Small intestine (tissue), 7 donors: ENCODE data around the gene EVA1A. TPM values are rescaled to one million over a fixed set of nuclear protein-coding genes. Genes with fewer than 3 reads are reported as not detected.

Experiments
- DNase-seq, 2 donors: peaks; one replicate each; pipeline versions ENCODE4 v3.0.0 to v3.0.0-alpha.2; 2013
- FAIRE-seq: peaks from 2 replicates; lab custom pipeline; 2012; peaks lifted over from hg19 to GRCh38; lab: Jason Lieb, UNC
- H3K27ac ChIP-seq, 3 donors: one replicate each; pipeline ENCODE4 v1.5.1; 2013; ENCODE audit warnings: low read length in 2 of 3, mild to moderate bottlenecking in 2 of 3, control low read depth in 1 of 3, inconsistent platforms in 1 of 3, low read depth in 1 of 3, moderate library complexity in 1 of 3
- H3K27me3 ChIP-seq, 3 donors: one replicate each; pipeline ENCODE4 v1.6.1; 2013; ENCODE audit warnings: low read length in 3 of 3, inconsistent platforms in 1 of 3; ENCODE audit not compliant: control insufficient read depth in 3 of 3, insufficient read depth in 3 of 3
- H3K36me3 ChIP-seq, 3 donors: one replicate each; pipeline ENCODE4 v1.6.1; 2013; ENCODE audit warnings: low read length in 3 of 3, inconsistent platforms in 1 of 3, low read depth in 1 of 3, mild to moderate bottlenecking in 1 of 3, moderate library complexity in 1 of 3; ENCODE audit not compliant: control insufficient read depth in 3 of 3, insufficient read depth in 2 of 3
- H3K4me1 ChIP-seq, 3 donors: one replicate each; pipeline ENCODE4 v1.6.1; 2013; ENCODE audit warnings: low read length in 2 of 3, inconsistent platforms in 1 of 3, low read depth in 1 of 3, mild to moderate bottlenecking in 1 of 3, moderate library complexity in 1 of 3; ENCODE audit not compliant: control insufficient read depth in 3 of 3, insufficient read depth in 2 of 3
- H3K4me3 ChIP-seq, 3 donors: one replicate each; pipeline ENCODE4 v1.5.1; 2013; ENCODE audit warnings: low read length in 3 of 3, control low read depth in 1 of 3, inconsistent platforms in 1 of 3, low read depth in 1 of 3, mild to moderate bottlenecking in 1 of 3, moderate library complexity in 1 of 3
- H3K9me3 ChIP-seq, 2 donors: one replicate each; pipeline ENCODE4 v1.6.1; 2013; ENCODE audit warnings: low read depth in 1 of 2, low read length in 1 of 2; ENCODE audit not compliant: control insufficient read depth in 2 of 2, insufficient read depth in 1 of 2
- WGBS, 3 donors: extraction: QIAGEN DNeasy Blood & Tissue Kit; methylation state at CpG; one replicate each; pipeline ENCODE4 v1.1.7; 2013; 5-methylcytosine and 5-hydroxymethylcytosine counted together
- polyA plus RNA-seq, 4 donors: library from polyadenylated mRNA; stranded (reverse) in 3 of 4; unstranded in 1 of 4; fragments of 200-250 nt in 3 of 4; fragments of 120-200 nt in 1 of 4; gene quantifications; one replicate each; pipeline versions ENCODE4 v1.2.1 to v1.2.3, GENCODE V29; 2013
- donor health status: healthy with polysubstance abuse.
- donor health status: control.
- donor health status: control.
- donor health status: Bipolar disorder and iron deficiency.
- donor health status: healthy.

Gene EVA1A
- polyA plus RNA-seq, 4 donors: 0.45 to 13.2 (median 5.0) TPM

DNA sequence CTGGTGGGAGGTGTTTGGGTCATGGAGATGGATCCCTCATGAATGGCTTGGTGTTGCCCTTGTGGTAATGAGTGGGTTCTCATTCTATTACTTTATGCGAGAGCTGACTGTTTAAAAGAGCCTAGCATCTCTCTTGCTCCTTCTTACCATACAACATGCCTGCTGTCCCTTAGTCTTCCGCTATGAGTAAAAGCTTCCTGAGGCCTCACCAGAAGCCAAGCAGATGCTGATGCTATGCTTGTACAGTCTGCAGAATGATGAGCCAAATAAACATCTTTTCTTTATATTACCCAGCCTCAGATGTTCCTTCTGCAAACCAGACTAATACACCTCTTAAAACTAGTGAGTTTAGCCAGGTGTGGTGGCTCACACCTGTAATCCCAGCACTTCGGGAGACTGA, 23.1 kb downstream of the EVA1A start:
- Histone ChIP-seq H3K27ac (no peak overlapping the region), H3K27me3 (peaks cover 0 to 3% (median 0%) of the 10 kb centered on the region in 3 donors), H3K9me3 (peaks cover 0 to 5% of the 10 kb centered on the region in 2 donors), H3K4me3 (no peak overlapping the region), H3K36me3 (peaks cover 0 to 3% (median 0%) of the 10 kb centered on the region in 3 donors), H3K4me1 (no peaks in the 10 kb centered on the region)
- WGBS, 3 donors: 93 to 99% (median 95%) methylated on average over 3 of the region's 3 CpGs
- FAIRE-seq (no peak), DNase-seq (no peak)

DNA sequence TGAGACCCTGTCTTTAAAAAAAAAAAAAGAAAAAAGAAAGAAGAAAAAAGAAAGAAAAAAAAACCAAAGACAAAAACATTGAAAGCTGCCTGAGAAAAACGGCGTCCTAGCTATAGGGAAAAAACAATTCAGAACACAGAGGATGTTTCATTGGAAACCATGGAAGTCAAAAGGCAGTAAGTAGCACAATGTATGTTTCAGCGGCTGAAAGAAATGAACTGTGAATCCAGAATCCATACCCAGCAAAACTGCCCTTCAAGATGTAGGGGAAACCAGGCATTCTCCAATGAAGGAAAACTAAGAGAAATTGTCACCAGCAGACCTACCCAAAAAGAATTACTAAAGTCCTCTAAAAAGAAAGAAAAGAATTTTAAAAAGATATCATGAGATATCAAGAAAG, 27.6 kb downstream of the EVA1A start:
- H3K27ac ChIP-seq: no peak overlapping the region
- peaks cover 0 to 3% (median 0%) of the 10 kb centered on the region in 3 donors for H3K27me3 ChIP-seq
- no peaks in the 10 kb centered on the region for H3K4me1 ChIP-seq
- no peak overlapping the region for H3K4me3 ChIP-seq
- 92 to 99% (median 95%) methylated on average over 3 of the region's 3 CpGs for WGBS, 3 donors
- H3K36me3 ChIP-seq: peaks cover 0 to 3% (median 0%) of the 10 kb centered on the region in 3 donors
- FAIRE-seq: no peak
- peaks cover 0 to 2% of the 10 kb centered on the region in 2 donors for H3K9me3 ChIP-seq
- DNase-seq: no peak

DNA sequence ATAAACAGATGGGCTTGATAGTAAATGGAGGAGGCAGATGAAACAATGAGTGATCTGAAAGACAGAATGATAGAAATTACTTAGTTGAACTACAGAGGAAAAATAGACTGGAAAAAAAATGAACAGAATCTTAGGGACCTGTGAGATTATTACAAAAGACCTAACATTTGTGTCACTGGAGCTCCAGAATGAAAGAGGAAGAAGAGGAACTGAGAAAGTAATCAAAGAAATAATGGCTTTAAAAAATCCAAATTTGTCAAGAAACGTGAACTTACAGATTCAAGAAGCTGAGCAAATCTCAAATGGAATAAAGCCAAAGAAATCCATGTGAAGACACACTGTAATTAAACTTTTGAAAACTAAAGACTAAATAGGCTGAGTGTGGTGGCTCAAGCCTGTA, 28.3 kb downstream of the EVA1A start:
- H3K27me3 ChIP-seq: peaks cover 0 to under 1% (median 0%) of the 10 kb centered on the region in 3 donors
- H3K36me3 ChIP-seq: peaks cover 0 to under 1% (median 0%) of the 10 kb centered on the region in 3 donors
- peaks cover 0 to 1% of the 10 kb centered on the region in 2 donors for H3K9me3 ChIP-seq
- no peak overlapping the region for H3K27ac ChIP-seq
- 57 to 77% (median 66%) methylated on average over 1 of the region's 1 CpG for WGBS, 3 donors
- DNase-seq (no peak), FAIRE-seq (no peak)
- no peak overlapping the region for H3K4me3 ChIP-seq
- no peaks in the 10 kb centered on the region for H3K4me1 ChIP-seq

DNA sequence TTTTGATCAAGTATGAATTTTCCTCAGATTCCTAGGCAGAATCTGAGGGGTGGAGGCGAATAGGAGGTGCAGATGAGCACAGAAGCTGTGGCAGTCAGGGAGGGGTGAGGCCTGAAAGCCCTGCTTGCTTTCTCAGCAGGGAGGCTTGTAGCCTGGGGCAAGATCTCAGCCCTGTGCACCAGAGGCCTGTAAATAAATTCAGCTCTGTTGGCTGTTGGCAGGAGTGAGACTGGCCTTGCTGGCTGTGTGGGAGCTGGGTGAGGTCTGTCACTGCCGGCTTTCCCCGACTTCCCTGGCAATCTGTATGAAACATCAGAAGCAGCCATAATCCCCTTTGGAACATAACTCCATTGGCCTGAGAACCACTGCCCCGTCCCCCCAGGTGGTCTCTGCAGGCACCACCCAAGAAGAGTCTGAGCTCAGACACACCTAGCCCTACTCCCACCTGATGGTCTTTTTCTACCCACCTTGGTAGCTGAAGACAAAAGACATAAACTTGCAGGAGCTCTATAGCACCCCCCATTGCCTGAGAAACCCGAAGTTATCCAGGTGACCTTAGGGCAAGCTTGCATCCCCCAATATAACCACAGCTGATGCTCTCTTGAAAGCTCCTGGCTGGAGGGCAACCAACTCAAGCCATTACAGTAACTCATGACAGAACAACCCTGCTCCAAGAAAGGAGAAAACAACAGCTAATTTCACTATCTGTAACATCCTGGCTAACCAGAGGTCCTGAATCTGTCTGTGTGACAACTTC, 32.3 kb downstream of the EVA1A start:
- 79 to 99% (median 85%) methylated on average over 5 of the region's 5 CpGs for WGBS, 3 donors
- Histone ChIP-seq H3K27me3 (no peaks in the 10 kb centered on the region), H3K4me3 (no peak overlapping the region), H3K27ac (no peak overlapping the region), H3K36me3 (no peaks in the 10 kb centered on the region), H3K4me1 (peaks cover 0 to 3% (median 0%) of the 10 kb centered on the region in 3 donors), H3K9me3 (no peaks in the 10 kb centered on the region)
- no peak for FAIRE-seq
- no peak for DNase-seq

DNA sequence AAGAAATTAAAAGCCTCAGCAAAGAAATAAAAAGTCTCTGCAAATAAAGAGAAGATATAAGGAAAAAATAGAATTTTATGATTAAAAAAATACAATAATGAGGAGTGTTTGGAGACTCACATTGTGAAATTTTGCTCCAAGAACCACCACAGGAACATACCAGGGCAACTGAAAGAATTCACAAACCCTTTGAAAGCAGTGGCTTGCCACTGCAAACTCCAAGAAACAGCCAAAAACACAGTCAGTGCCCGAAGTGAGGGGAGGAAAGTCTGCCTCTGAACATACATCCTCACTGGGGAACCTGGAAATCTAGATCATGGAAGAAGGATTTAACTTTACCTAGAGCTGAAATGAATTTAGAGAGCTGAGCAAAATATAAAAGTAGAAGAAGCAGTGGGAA, 33.1 kb downstream of the EVA1A start:
- no peaks in the 10 kb centered on the region for H3K9me3 ChIP-seq
- no peaks in the 10 kb centered on the region for H3K27me3 ChIP-seq
- no peak overlapping the region for H3K4me3 ChIP-seq
- FAIRE-seq: no peak
- no peak overlapping the region for H3K27ac ChIP-seq
- 80 to 88% (median 85%) methylated on average over 1 of the region's 1 CpG for WGBS, 3 donors
- H3K36me3 ChIP-seq: no peaks in the 10 kb centered on the region
- no peak for DNase-seq
- H3K4me1 ChIP-seq: peaks cover 0 to 10% (median 0%) of the 10 kb centered on the region in 3 donors

DNA sequence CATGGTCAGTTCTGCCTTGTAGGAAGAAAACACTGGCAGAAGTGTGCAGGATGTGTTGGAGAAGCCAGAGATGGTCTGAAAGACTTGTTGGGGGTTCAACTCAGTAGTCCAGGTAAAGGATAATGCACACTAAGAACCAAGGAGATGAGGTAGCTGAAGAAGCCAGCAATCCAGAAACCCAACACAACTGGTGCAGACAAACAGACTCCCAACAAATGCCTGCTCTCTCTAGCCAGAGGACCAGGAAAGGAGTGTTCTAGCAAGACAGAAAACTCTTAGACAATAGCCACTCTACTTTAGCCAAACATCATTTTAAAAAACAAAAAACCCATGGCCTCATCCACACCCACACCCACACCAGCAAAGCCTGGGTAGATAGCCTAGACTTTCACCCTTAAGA, 33.9 kb downstream of the EVA1A start:
- DNase-seq (no peak), FAIRE-seq (no peak)
- Histone ChIP-seq H3K27ac (no peak overlapping the region), H3K27me3 (no peaks in the 10 kb centered on the region), H3K36me3 (no peaks in the 10 kb centered on the region), H3K9me3 (no peaks in the 10 kb centered on the region), H3K4me3 (no peak overlapping the region), H3K4me1 (peaks cover 0 to 13% (median 0%) of the 10 kb centered on the region in 3 donors)

DNA sequence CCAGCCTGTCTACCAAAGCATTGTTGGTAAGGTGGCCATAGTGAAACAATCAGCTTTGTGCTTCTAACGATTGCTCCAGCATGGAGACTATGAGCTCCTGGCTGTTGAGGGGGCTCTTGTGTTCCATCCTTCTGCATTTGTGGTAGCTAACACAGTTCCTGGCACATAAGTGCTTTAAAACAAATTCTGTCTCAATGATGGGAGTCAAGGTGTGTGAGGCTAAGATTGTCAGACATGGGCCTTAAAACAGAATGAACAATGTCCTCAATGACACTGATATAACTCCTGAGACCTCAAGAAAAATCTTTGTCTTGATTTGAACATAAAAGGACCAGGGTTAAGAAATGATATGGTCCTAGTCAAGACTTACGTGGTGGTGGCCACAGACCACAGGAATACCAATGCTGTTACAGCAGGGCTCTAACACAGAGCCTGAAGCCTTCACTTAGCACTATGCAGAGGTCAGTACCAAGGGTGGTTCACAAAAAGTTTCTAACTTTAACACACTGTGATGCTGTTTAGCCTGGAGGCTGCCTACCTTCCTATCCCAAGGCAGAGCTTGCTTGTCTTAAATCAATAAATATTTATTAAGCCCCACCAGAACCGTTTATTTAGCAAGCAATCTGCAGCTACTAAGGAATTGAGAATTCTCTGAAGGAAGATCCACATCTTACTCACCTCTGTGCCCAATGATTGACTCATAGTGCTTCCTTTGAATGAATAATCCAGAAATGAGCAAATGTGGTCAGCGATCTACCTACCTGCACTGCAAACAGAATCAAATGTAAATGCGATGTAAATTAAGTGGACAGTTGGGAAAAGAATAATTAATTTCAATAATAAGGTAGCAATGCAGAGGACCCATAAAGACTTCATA, 35.1 kb downstream of the EVA1A start:
- Histone ChIP-seq H3K4me1 (peaks cover 0 to 16% (median 0%) of the 10 kb centered on the region in 3 donors), H3K4me3 (no peak overlapping the region), H3K27ac (no peak overlapping the region), H3K36me3 (no peaks in the 10 kb centered on the region), H3K9me3 (no peaks in the 10 kb centered on the region), H3K27me3 (no peaks in the 10 kb centered on the region)
- FAIRE-seq: no peak
- DNase-seq: no peak
- 84 to 92% (median 86%) methylated on average over 5 of the region's 5 CpGs for whole genome bisulfite sequencing, 3 donors

DNA sequence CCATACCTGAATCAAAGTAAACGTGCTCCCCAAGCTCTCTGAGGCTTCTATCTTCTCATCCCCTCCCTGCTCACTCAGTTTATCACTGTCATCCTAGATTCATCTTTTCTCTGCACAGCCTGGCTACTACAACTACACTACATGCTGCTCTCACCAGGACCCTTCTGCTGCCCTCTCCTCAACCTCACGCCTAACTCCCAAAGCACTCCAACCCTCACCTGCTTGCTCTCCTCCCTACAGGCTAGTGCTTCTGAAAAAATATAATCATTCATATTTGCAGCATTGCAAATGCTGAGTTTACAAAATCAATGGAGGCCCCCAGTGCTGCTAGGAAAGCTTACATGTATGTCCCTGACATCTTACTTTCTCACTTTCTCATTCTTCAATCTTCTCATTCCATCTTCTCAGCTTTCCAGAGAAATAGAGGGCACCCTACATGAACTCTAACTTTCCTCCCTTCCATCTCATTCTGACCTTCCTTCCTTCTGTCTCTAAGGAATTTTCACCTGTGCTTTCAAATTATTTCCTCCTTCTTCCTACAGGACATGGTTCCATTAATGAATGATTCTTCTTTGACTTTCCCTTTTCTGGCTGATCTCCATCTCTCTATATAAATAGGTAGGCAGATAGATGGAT, 36.3 kb downstream of the EVA1A start:
- Histone ChIP-seq H3K4me1 (peaks cover 0 to 16% (median 0%) of the 10 kb centered on the region in 3 donors), H3K27ac (peak overlapping the region in 1 of 3 donors; percentile 50), H3K4me3 (no peak overlapping the region), H3K27me3 (no peaks in the 10 kb centered on the region), H3K36me3 (peaks cover 0 to under 1% (median 0%) of the 10 kb centered on the region in 3 donors), H3K9me3 (no peaks in the 10 kb centered on the region)
- WGBS, 3 donors: 50 to 61% (median 52%) methylated on average over 2 of the region's 2 CpGs
- FAIRE-seq (no peak), DNase-seq (no peak)
